Spleen (tissue), 7 donors: Measurements from ENCODE around the gene OR7G2.

ENCODE experiments used
- CTCF ChIP-seq, 11 experiments: fragments of 200-600 bp in 7 of 11; fragments of 450-650 bp in 4 of 11; sonication (generic) in 4 of 11; IDR thresholded peaks in 8 of 11; conservative IDR thresholded peaks in 3 of 11; 1 replicate in 7 of 11; 2 replicates in 4 of 11; pipeline versions ENCODE4 v1.4.0 to v1.8.0; 2016 to 2021; ENCODE audit warnings: antibody characterized with exemption in 11 of 11, inconsistent platforms in 4 of 11, mild to moderate bottlenecking in 1 of 11
- POLR2A ChIP-seq, 3 donors: fragments of 450-650 bp; IDR thresholded peaks; one replicate each; pipeline ENCODE4 v1.5.1; 2017; ENCODE audit warnings: antibody characterized with exemption in 3 of 3, mild to moderate bottlenecking in 1 of 3
- POLR2AphosphoS5 ChIP-seq, 3 donors: sonication (generic); formaldehyde crosslinking; IDR thresholded peaks; one replicate each; pipeline ENCODE4 v1.5.1; 2017; ENCODE audit warnings: antibody characterized with exemption in 3 of 3
- donor health status: DM: no; HTN: no; CAD: no; lungs with moderate emphysema.
- donor health status: DM: no; HTN: no; CAD: no.
- donor health status: DM: no; HTN: no; CAD: no.

- TF ChIP-seq CTCF (IDR thresholded peaks at IDR 0.05 in 8 of 11, conservative IDR thresholded peaks at IDR 0.05 in 3 of 11) = no peak
- no peak for TF ChIP-seq POLR2A (IDR thresholded peaks at IDR 0.05)
- no peak for TF ChIP-seq POLR2AphosphoS5 (IDR thresholded peaks at IDR 0.05)
These were observed 54.4 kb downstream of the OR7G2 start for GRCh38 chr19:9052894-9053293.
